HepG2 (cell line): ENCODE measurements around the gene PCAT7. TPM values are rescaled to one million over a fixed set of nuclear protein-coding genes. Genes with fewer than 3 reads are reported as not detected.

ENCODE experiments used
- CEBPG ChIP-seq: IDR thresholded peaks from 2 replicates; pipeline ENCODE4 v1.6.1; 2016
- CENPT ChIP-seq: sonication (generic); formaldehyde crosslinking; IDR thresholded peaks from 2 replicates; pipeline ENCODE4 v1.8.0; 2022; ENCODE audit warnings: low read depth, mild to moderate bottlenecking, moderate library complexity, missing genetic modification reagents
- DR1 ChIP-seq: sonication (generic); formaldehyde crosslinking; IDR thresholded peaks from 2 replicates; pipeline ENCODE4 v1.8.0; 2021; ENCODE audit warnings: mild to moderate bottlenecking, missing genetic modification reagents, inconsistent platforms
- FOXO1 ChIP-seq: sonication (generic); formaldehyde crosslinking; IDR thresholded peaks from 2 replicates; pipeline ENCODE4 v1.4.0; 2020; ENCODE audit warnings: missing genetic modification reagents
- HIVEP1 ChIP-seq: sonication (generic); formaldehyde crosslinking; IDR thresholded peaks from 2 replicates; pipeline ENCODE4 v1.4.0; 2020; ENCODE audit warnings: mild to moderate bottlenecking, missing genetic modification reagents
- HOXA3 ChIP-seq: sonication (generic); formaldehyde crosslinking; IDR thresholded peaks from 2 replicates; pipeline ENCODE4 v1.5.0; 2020; ENCODE audit warnings: missing genetic modification reagents
- JUN ChIP-seq: sonication (generic); formaldehyde crosslinking; IDR thresholded peaks from 2 replicates; pipeline ENCODE4 v1.4.0; 2020; ENCODE audit warnings: mild to moderate bottlenecking, missing genetic modification reagents
- KDM5B ChIP-seq: sonication (generic); formaldehyde crosslinking; IDR thresholded peaks from 2 replicates; pipeline ENCODE4 v1.4.0; 2020; ENCODE audit warnings: missing genetic modification reagents, mild to moderate bottlenecking, borderline replicate concordance
- MBD4 ChIP-seq: IDR thresholded peaks from 2 replicates; pipeline ENCODE4 v1.6.1; 2012; ENCODE audit warnings: low read length, inconsistent platforms, borderline replicate concordance
- MED13 ChIP-seq: sonication (generic); formaldehyde crosslinking; IDR thresholded peaks from 2 replicates; pipeline ENCODE4 v1.5.0; 2020; ENCODE audit warnings: missing genetic modification reagents
- PCBP1 ChIP-seq: fragments of 200-400 bp; formaldehyde crosslinking; IDR thresholded peaks from 2 replicates; pipeline ENCODE4 v1.6.1; 2017; ENCODE audit warnings: mild to moderate bottlenecking, low read depth, low read length, borderline replicate concordance
- POGZ ChIP-seq: sonication (generic); formaldehyde crosslinking; IDR thresholded peaks from 2 replicates; pipeline ENCODE4 v1.4.0; 2020; ENCODE audit warnings: mild to moderate bottlenecking, missing genetic modification reagents
- POLR2A ChIP-seq, 2 experiments: IDR thresholded peaks; 2 replicates each; pipeline ENCODE4 v1.6.1; 2011; ENCODE audit warnings: low read depth in 2 of 2, low read length in 2 of 2, mild to moderate bottlenecking in 1 of 2, moderate library complexity in 1 of 2; ENCODE audit not compliant: insufficient read depth in 1 of 2
- SALL1 ChIP-seq: sonication (generic); formaldehyde crosslinking; IDR thresholded peaks from 2 replicates; pipeline ENCODE4 v1.8.0; 2022; ENCODE audit warnings: mild to moderate bottlenecking, missing genetic modification reagents
- SP1 ChIP-seq, 2 experiments: fragments of 450-650 bp in 1 of 2; sonication (generic) in 1 of 2; formaldehyde crosslinking in 1 of 2; IDR thresholded peaks; 2 replicates each; pipeline versions ENCODE4 v1.4.0 to v1.6.1; 2016 to 2020; ENCODE audit warnings: missing genetic modification reagents in 1 of 2
- ZBTB34 ChIP-seq: sonication (generic); formaldehyde crosslinking; IDR thresholded peaks from 2 replicates; pipeline ENCODE4 v1.8.0; 2022; ENCODE audit warnings: mild to moderate bottlenecking, missing genetic modification reagents
- ZBTB39 ChIP-seq: sonication (generic); formaldehyde crosslinking; IDR thresholded peaks from 2 replicates; pipeline ENCODE4 v1.5.0; 2020; ENCODE audit warnings: missing genetic modification reagents
- ZFP36L1 ChIP-seq: sonication (generic); formaldehyde crosslinking; IDR thresholded peaks from 2 replicates; pipeline ENCODE4 v1.8.0; 2022; ENCODE audit warnings: mild to moderate bottlenecking, missing genetic modification reagents, moderate library complexity
- ZNF20 ChIP-seq: sonication (generic); formaldehyde crosslinking; IDR thresholded peaks from 2 replicates; pipeline ENCODE4 v1.4.0; 2020; ENCODE audit warnings: mild to moderate bottlenecking, moderate library complexity, missing genetic modification reagents
- ZNF296 ChIP-seq: sonication (generic); formaldehyde crosslinking; conservative IDR thresholded peaks from 2 replicates; pipeline ENCODE4 v1.5.0; 2020; ENCODE audit warnings: mild to moderate bottlenecking, missing genetic modification reagents
- ZNF414 ChIP-seq: sonication (generic); formaldehyde crosslinking; IDR thresholded peaks from 2 replicates; pipeline ENCODE4 v1.5.0; 2020; ENCODE audit warnings: missing genetic modification reagents
- ZNF468 ChIP-seq: sonication (generic); formaldehyde crosslinking; IDR thresholded peaks from 2 replicates; pipeline ENCODE4 v1.8.0; 2022; ENCODE audit warnings: mild to moderate bottlenecking, moderate library complexity, missing genetic modification reagents
- ZNF577 ChIP-seq: sonication (generic); formaldehyde crosslinking; IDR thresholded peaks from 2 replicates; pipeline ENCODE4 v1.4.0; 2020; ENCODE audit warnings: mild to moderate bottlenecking, low read depth, missing genetic modification reagents, borderline replicate concordance
- ZNF614 ChIP-seq: IDR thresholded peaks from 2 replicates; pipeline ENCODE4 v1.6.1; 2018; ENCODE audit warnings: missing biosample characterization, missing genetic modification reagents, inconsistent platforms, borderline replicate concordance
- ZNF768 ChIP-seq: sonication (generic); formaldehyde crosslinking; IDR thresholded peaks from 2 replicates; pipeline ENCODE4 v1.4.0; 2020; ENCODE audit warnings: missing genetic modification reagents
- ZNF839 ChIP-seq: sonication (generic); formaldehyde crosslinking; IDR thresholded peaks from 2 replicates; pipeline ENCODE4 v1.4.0; 2020; ENCODE audit warnings: missing genetic modification reagents, mild to moderate bottlenecking, borderline replicate concordance
- polyA plus RNA-seq, 8 experiments: library from polyadenylated mRNA; depleted of rRNA in 3 of 8; stranded (reverse) in 7 of 8; unstranded in 1 of 8; fragments of >200 nt; fragmentation: Illumina TruSeq in 4 of 8; extraction: Trizol in 4 of 8; gene quantifications; 2 replicates each; pipeline versions ENCODE4 v1.2.1 to v1.2.3, GENCODE V29; 2011 to 2016; ENCODE audit warnings: low read depth in 4 of 8, missing spikeins in 1 of 8, mixed read lengths in 1 of 8; ENCODE audit not compliant: insufficient read depth in 1 of 8
- total RNA-seq, 5 experiments: library from RNA; depleted of rRNA; stranded (reverse); fragments of >200 nt; fragmentation: Illumina TruSeq; extraction: Trizol; gene quantifications; 2 replicates each; pipeline ENCODE4 v1.2.3, GENCODE V29; 2016; ENCODE audit warnings: low read depth in 1 of 5

PCAT7 gene
- total and polyA plus RNA-seq, 2 of the 13 experiments (the other 11 are each of a cell fraction or from before 2014, with no cell fraction given): 2.3 to 3.9 TPM

GRCh38 chr9:94553029-94553938 lies 1.6 kb upstream of the PCAT7 start (continued):
- TF ChIP-seq FOXO1 (CRISPR knock-in tag) (0 out of 2 replicates have a peak, but pooled peaks have one; percentile 7), POGZ (peak; percentile 20; the same call in 1 of the 2 replicates), ZFP36L1 (CRISPR knock-in tag) (no peak), ZBTB39 (CRISPR knock-in tag) (no peak), ZNF839 (CRISPR knock-in tag) (0 out of 2 replicates have a peak, but pooled peaks have one; percentile 14), CENPT (CRISPR knock-in tag) (no peak), MED13 (CRISPR knock-in tag) (no peak), SP1 (IDR thresholded peaks at IDR 0.05) (no peak), SP1 (CRISPR knock-in tag; IDR thresholded peaks at IDR 0.05) (no peak), ZNF20 (CRISPR knock-in tag) (no peak), HOXA3 (CRISPR knock-in tag) (peak; percentile 47; the same call in 1 of the 2 replicates), KDM5B (CRISPR knock-in tag) (0 out of 2 replicates have a peak, but pooled peaks have one; percentile 17), ZBTB34 (CRISPR knock-in tag) (peak; percentile 42; the same call in 1 of the 2 replicates), JUN (CRISPR knock-in tag) (0 out of 2 replicates have a peak, but pooled peaks have one; percentile 29), ZNF577 (no peak), ZNF768 (CRISPR knock-in tag) (peak; percentile 88), ZNF614 (peak; percentile 73; the same call in 1 of the 2 replicates), HIVEP1 (peak; percentile 49; the same call in 1 of the 2 replicates), CEBPG (CRISPR knock-in tag) (peak; percentile 75; the same call in 1 of the 2 replicates), PCBP1 (0 out of 2 replicates have a peak, but pooled peaks have one; percentile 33), POLR2A (IDR thresholded peaks at IDR 0.05; ENCODE audit: insufficient read depth in 1 of 2, low read depth in 2 of 2, low read length in 2 of 2) (0 out of 4 replicates have a peak, but pooled peaks of 1 of the 2 experiments have one; percentile 20), SALL1 (peak; percentile 66; the same call in 1 of the 2 replicates), DR1 (CRISPR knock-in tag) (no peak), ZNF414 (CRISPR knock-in tag) (0 out of 2 replicates have a peak, but pooled peaks have one; percentile 55), MBD4 (no peak), ZNF468 (CRISPR knock-in tag) (no peak), ZNF296 (CRISPR knock-in tag) (peak; percentile 29; the same call in 1 of the 2 replicates)
